ENCODE data around the gene KRAS.

Gene KRAS

GRCh38 chr12:25256005-25256404 is 5.3 kb upstream of the KRAS start:
- DNase-seq (ENCODE audit: low read depth in 2 of 2): no peak

- DNase-seq (ENCODE audit: low read depth in 2 of 2): no peak
Observed at GRCh38 chr12:25254271-25254880, 3.6 kb upstream of the KRAS start.

DNA sequence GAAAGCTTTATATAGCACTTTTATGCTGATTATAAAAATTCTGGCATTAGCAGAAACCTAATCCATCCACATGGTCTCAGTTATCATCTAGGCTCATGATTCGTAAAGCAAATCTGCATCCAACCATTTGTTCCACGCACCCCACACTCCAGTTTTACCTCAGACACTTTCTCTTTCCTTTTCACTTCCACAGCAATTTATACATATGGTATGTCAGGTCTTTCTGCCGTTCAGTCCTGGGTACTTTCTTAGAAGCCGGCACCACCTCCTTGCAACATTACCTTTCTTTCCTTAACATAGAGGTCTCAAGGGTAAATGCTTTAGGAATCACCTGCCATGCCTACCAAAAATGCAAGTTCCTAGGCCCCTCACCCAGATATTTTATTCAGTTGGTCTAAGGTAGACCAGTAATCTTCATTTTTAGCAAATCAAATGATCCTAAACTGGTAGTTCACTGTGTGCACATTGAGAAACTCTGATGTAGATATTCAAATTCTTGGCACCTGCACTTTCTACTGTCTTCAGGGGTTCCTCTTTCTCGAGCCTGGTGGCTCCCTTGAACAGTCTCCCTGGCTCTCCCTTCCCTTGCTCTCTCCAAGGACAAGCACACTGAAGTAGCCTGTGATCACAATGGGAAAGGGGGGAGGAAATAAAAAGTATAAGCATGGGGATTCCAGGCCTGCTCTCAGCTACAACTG is 2.8 kb upstream of the KRAS start:
- no peak for DNase-seq (ENCODE audit: low read depth in 2 of 2)

DNA sequence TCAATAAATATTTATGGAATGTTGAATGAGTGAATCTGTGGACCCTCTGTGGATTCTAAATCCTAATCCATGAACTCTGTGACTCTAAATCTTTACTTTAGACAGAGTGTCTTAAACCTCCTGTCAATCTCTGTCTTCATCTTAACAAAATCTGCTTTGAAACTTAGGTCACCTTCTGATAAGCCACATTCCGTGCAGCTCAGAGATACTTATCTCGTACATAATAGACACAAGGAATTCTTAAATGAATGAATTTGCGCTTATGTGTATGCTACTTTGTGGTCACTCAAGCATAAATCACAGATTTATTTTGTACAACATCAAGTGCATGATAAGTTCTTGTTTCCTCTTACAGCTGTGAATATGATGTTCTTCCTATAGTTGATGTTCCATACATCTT is 2.2 kb upstream of the KRAS start:
- no peak for DNase-seq (ENCODE audit: low read depth in 2 of 2)

- DNase-seq (ENCODE audit: low read depth in 2 of 2): no peak
Observed at GRCh38 chr12:25251769-25252168, 1.0 kb upstream of the KRAS start.

DNA sequence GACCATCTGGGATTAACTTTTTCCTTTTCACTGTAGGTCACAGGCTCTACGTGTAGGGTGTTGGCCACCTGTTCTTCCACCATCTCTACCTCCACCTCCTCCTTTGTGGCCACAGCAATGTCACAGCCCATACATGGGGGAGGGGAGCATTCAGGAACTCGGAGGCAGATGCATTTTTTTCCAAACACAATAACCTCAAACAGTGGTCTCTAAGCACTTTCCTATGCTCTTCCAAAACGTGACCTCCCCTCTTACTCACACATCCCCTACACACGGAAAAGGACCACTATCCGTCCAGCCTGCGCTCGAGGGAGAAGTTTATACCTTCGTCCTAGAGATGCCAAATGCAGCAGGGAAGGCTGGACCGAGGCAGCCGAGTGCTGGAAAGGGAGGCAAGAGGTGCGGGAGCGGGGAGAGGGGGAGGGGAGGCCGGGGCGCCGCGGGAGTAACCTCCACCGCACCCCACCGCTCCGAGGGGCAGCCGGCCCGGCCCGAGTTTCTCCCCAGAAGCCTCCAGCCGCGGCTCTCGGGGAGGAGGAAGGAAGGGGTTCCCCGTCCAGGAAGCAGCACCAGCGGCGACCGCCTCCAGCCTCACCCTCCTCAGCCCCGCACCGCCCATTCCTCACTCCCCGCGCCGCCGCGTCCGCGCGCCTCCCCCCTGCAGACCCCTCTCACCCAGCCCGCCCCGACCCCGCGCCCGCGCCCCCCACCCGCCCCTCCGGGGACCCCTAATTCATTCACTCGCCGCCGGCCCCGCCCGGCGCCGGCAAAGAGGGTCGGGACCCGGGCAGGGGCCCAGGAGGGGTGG is 594 bp downstream of the KRAS start:
- peak; percentile 10 to 27 for DNase-seq (ENCODE audit: low read depth in 2 of 2)

DNA sequence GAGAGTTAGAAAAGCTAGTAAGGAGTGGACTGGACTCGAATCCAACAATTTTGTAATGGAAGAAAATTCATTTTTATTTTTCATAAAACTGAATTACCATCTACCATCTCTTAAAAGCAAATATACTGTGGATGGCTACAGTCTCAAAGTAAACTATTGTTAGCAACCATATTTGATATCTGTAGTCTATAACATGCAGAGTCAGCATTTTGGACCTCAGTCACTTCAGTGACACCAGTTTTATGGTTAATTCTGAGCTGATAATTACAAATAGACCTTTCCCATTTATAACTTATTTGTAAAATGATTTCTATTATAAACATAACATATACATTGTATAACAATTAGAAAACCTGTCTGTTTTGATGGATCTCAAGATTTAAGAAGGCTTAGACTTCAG is 2.0 kb downstream of the KRAS start:
- no peak for DNase-seq (ENCODE audit: low read depth in 2 of 2)

- no peak for DNase-seq (ENCODE audit: low read depth in 2 of 2)
Observed at GRCh38 chr12:25248137-25248536, 2.6 kb downstream of the KRAS start.

DNA sequence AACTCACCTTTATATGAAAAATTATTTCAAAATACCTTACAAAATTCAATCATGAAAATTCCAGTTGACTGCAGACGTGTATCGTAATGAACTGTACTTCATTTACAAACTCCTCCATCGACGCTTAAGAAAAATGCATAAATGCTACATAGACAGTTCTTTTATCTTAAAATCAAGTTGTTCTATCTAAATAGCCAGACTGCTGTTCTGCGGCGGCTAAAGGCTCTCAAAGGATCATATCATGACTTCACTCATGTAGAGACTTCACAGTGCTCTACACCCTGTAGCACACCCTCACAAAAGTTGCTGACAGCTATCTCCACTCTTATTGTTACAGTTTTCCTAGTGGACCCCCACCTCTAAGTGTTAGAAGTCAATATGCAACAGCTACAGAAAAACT is 5.2 kb downstream of the KRAS start:
- DNase-seq (ENCODE audit: low read depth in 2 of 2): no peak

DNA sequence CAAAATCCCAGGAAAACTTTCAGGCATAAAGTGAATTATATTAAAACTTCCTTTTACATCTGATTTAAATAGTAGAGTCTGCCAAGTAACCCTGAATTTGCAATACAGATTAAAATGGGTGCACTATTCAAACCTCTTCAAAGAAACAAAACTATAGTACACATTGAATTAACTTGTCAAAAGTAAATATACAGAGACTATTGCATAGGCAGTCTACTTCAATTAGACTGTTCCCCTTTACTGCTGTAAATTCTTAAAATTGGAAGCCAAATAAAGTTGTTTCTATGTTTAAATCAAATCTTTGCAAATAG is 7.1 kb downstream of the KRAS start:
- DNase-seq (ENCODE audit: low read depth in 2 of 2): no peak

DNA sequence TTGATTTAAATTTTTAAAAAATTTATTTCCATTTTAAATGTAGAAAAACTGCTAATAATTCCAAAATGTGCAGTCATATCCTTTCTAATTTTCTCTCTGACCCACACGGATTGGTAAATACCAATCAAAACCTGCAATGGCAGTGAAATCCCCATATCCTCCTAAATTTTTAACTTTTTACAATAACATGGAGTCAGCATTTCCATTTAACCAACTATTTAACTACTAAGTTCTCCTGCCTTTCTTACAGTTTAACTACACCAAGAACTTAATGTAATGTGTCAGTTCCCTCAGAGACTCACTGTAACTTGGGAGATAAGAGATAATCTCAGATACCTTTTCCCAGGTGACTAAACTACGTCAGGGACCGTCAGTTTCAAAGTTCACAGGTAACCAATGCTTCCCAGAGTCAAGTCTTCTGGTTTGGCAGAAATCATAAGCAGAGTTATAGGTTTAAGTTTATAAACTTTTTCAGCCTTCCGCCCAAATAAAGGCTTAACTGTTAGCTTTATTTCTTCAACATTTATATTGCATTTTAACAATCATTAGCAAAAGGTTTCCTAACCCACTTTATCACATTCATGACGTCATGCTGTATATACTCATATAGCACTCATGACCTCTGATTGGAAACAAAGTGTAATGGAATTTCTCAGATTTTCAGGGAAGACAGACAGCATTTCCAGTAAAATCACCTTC is 7.6 kb downstream of the KRAS start:
- no peak for DNase-seq (ENCODE audit: low read depth in 2 of 2)

GRCh38 chr12:25241167-25242020 is 9.3 kb downstream of the KRAS start:
- DNase-seq (ENCODE audit: low read depth in 2 of 2): no peak

GRCh38 chr12:25236626-25237025 is 14.1 kb downstream of the KRAS start:
- no peak for DNase-seq (ENCODE audit: low read depth in 2 of 2)

DNA sequence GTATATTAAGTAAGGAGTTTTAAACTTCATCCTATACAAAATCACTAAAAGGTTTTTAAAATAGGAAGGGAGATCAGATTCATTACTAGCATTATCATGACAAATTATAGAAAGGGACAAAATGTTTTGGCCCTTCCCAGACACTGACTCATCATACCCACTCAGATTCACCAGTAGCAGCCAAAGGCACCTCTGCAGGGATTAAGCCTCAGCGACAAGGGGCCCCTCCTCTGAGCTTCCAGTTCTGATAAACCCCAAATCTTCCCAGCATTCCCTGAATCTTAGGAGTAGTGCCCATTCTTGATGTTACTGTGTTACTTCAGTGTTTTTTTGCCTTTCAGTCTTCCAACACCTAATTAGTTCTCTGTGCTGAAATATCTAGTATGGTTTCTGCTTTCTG is 14.5 kb downstream of the KRAS start:
- no peak for DNase-seq (ENCODE audit: low read depth in 2 of 2)

GRCh38 chr12:25213338-25213737 is 37.4 kb downstream of the KRAS start:
- no peak for DNase-seq (ENCODE audit: low read depth in 2 of 2)

DNA sequence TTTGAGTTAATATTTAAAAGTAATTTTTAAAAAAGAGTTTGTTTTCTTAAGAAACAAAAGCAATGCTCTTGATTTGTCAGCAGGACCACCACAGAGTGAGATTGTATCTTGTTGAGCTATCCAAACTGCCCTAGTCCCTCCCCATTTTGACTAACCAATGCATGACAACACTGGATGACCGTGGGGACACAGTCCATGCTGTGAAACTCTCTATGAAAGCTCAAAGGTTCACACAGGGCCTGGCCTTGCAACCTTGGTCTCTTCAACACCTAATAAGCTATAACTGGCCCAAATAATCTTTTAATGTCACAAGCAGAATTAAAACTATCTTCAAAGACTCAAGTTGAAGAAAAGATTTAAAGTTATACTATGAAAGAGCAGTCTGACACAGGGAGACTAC is 42.2 kb downstream of the KRAS start:
- no peak for DNase-seq (ENCODE audit: low read depth in 2 of 2)

- no peak for DNase-seq (ENCODE audit: low read depth in 2 of 2)
Observed at GRCh38 chr12:25207846-25208245, 42.9 kb downstream of the KRAS start.

DNA sequence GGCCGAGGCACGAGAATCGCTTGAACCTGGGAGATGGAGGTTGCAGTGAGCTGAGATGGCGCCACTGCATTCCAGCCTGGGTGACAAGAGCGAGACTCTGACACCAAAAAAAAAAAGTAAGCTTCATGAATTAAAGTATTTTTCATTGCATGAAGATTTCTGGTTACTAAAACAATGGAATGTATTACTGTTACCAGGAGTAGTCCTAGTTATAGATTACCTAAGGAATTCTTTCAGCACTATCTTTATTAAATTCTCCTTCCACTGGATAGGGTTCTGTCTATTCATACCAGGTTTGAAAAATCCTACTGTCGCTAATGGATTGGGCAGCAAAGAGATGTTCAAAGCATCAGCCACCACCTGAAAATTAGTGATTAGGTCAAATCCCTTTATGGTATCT is 43.3 kb downstream of the KRAS start:
- DNase-seq (ENCODE audit: low read depth in 2 of 2): no peak

DNA sequence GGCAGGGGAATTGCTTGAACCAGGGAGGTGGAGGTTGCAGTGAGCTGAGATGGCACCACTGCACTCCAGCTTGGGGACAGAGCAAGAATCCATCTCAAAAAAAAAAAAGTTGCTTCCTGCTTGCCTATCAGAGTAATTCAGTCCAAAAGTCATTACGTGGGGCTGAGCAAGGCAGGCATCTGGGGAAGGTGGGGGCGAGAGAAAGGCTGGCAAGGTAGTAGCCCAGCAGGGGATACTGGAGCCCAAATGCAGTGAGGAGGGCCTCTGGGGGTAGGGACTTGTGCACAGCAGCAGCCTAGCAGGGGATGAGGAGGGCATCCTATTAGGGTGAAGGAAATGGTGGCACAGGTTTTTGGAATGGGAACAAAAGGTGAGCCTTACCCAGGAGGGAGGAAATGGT is 48.6 kb downstream of the KRAS start:
- no peak for DNase-seq (ENCODE audit: low read depth in 2 of 2)

- no peak for DNase-seq (ENCODE audit: low read depth in 2 of 2)
Observed at GRCh38 chr12:25200703-25201102, 50.0 kb downstream of the KRAS start.

DNA sequence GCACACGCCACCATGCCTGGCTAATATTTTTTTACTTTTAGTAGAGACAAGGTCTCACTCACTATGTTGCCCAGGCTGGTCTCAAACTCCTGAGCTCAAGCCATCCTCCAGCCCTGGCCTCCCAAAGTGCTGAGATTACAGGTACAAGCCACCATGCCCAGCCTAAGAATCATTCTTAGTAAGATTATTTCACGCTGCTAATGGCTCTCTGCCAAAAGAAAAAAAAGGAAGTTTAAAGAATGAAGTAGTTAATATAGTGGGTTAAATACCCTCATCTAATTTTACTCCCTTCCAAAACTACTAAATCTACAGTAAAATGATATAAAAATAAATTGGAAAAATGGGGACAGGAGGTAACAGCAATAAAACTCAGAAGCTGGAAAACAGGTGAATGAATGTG is 53.1 kb downstream of the KRAS start:
- no peak for DNase-seq (ENCODE audit: low read depth in 2 of 2)
